NB4 (cell line): Measurements from ENCODE around the gene DGKD.
"Not testable (repeated sequence)": the region's sequence is repeated elsewhere in the genome, so short reads cannot be mapped to it uniquely, and the experiment has no call there.

ENCODE experiments used
- DNase-seq: peaks from one replicate; pipeline ENCODE4 v3.0.0; 2010; ENCODE audit warnings: low read depth
- H3K4me3 ChIP-seq: one replicate; pipeline ENCODE4 v1.5.1; 2011; ENCODE audit warnings: mild to moderate bottlenecking, low read depth, low read length, moderate library complexity
- MYC ChIP-seq: IDR thresholded peaks from 2 replicates; pipeline ENCODE4 v1.6.1; 2011; ENCODE audit warnings: low read depth, low read length
- POLR2A ChIP-seq: IDR thresholded peaks from 2 replicates; pipeline ENCODE4 v1.6.1; 2011; ENCODE audit warnings: mild to moderate bottlenecking; ENCODE audit not compliant: insufficient read length; ENCODE audit errors: extremely low read depth
- TF ChIP-seq, protein P1 (sequence below): IDR thresholded peaks from one replicate; pipeline ENCODE4 v1.5.1; 2012; ENCODE audit warnings: low read depth, low read length
- TF ChIP-seq, protein P2 (sequence below): IDR thresholded peaks from 2 replicates; pipeline ENCODE4 v1.6.1; 2011; ENCODE audit warnings: low read depth, low read length

DGKD gene

DNA sequence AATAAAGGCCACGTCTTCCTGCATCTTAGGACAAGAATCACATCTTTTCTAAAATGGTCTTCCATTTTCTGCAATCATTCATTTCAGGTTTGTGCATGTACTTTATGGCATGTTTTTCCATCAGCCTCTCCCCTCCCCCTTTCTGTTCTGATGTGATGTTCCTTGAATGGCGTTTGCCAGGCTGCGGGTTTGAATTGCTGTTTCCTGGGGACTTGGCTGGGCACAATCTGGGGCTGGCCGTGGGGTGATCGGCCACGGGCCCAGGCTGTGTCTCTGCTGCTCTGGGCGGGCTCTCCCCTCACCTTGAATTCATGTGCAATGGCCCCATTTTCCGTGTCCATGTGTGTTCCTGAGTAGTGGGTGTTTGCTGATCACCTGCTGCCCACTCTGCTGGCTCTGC is 15.2 kb downstream of the DGKD start:
- H3K4me3 ChIP-seq = no peak overlapping the region
- TF ChIP-seq POLR2A = no peak
- TF ChIP-seq, protein P1, sequence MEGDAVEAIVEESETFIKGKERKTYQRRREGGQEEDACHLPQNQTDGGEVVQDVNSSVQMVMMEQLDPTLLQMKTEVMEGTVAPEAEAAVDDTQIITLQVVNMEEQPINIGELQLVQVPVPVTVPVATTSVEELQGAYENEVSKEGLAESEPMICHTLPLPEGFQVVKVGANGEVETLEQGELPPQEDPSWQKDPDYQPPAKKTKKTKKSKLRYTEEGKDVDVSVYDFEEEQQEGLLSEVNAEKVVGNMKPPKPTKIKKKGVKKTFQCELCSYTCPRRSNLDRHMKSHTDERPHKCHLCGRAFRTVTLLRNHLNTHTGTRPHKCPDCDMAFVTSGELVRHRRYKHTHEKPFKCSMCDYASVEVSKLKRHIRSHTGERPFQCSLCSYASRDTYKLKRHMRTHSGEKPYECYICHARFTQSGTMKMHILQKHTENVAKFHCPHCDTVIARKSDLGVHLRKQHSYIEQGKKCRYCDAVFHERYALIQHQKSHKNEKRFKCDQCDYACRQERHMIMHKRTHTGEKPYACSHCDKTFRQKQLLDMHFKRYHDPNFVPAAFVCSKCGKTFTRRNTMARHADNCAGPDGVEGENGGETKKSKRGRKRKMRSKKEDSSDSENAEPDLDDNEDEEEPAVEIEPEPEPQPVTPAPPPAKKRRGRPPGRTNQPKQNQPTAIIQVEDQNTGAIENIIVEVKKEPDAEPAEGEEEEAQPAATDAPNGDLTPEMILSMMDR = no peak
- DNase-seq = no peak

DNA sequence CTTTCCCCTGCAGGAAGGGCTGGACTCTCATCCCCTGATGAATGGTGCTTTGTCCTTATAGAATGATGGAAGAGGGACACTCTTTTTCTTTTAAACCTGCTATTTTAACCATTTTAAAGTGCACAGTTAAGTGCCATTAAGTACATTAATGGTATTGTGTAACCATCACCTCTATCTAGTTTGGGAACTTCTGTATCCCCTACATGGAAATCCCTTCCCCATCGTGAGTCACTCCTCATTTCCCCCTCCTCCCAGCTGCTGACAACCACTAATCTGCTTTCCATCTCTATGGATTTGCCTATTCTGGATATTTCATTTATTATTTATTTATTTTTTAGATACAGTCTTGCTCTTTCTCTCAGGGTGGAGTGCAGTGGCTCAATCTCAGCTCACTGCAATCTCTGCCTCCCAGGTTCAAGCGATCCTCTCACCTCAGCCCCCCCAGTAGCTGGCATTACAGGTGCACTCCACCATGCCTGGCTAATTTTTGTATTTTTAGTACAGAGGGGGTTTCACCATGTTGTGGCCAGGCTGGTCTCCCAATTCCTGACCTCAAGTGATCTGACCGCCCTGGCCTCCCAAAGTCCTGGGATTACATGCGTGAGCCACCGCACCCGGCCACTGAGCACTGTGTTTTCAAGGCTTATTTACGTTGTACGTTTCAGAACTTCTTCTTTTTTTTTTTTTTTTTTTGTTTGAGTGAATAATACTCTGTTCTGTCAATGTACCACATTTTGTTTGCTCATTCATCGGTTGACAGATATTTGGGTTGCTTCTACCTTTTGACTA is 15.8 kb downstream of the DGKD start:
- TF ChIP-seq, protein P1 = no peak
- TF ChIP-seq, protein P2, sequence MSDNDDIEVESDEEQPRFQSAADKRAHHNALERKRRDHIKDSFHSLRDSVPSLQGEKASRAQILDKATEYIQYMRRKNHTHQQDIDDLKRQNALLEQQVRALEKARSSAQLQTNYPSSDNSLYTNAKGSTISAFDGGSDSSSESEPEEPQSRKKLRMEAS = no peak
- TF ChIP-seq MYC (no peak), POLR2A (no peak)
- no peak overlapping the region for H3K4me3 ChIP-seq
- no peak for DNase-seq

DNA sequence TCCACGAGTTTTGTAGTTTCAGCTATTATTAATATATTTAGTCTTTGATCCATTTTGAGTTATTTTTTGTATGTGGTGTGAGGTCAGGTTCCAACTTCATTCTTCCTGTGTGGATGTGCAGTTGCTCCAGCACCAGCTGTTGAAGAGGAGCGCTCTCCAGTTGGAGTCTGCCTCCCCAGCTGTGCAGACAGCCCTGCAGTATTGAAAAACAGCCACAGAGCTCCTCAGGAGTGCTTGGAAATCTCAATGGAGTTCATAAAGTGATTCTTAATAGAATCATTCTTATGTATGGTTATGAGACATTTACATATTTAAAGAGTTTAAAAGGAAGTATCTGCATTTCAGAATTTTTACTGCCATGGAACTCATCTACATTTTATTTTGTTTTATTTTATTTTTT is 17.3 kb downstream of the DGKD start:
- no peak for DNase-seq
- no peak overlapping the region for H3K4me3 ChIP-seq
- TF ChIP-seq, protein P2 = no peak
- no peak for TF ChIP-seq POLR2A
- TF ChIP-seq, protein P1 = no peak

- H3K4me3 ChIP-seq = no peak overlapping the region
- DNase-seq = no peak
- TF ChIP-seq POLR2A (no peak), MYC (no peak)
- TF ChIP-seq, protein P1 = no peak
- TF ChIP-seq, protein P2 = no peak
These were observed 18.6 kb downstream of the DGKD start for GRCh38 chr2:233372855-233373254.

- TF ChIP-seq, protein P1 = no peak
- TF ChIP-seq, protein P2 = no peak
- TF ChIP-seq MYC (no peak), POLR2A (no peak)
- H3K4me3 ChIP-seq = no peak overlapping the region
- no peak for DNase-seq
These were observed 19.0 kb downstream of the DGKD start for GRCh38 chr2:233373316-233373715.

GRCh38 chr2:233374776-233375175 is 20.5 kb downstream of the DGKD start:
- DNase-seq, H3K4me3 ChIP-seq: not testable (repeated sequence)
